ENCODE results near the gene PDE4B. TPM values are rescaled to one million over a fixed set of nuclear protein-coding genes. Genes with fewer than 3 reads are reported as not detected.
"Not testable (repeated sequence)": the region's sequence is repeated elsewhere in the genome, so short reads cannot be mapped to it uniquely, and the experiment has no call there.

PDE4B gene
- total RNA-seq, 2 donors from 2014 or later = 23.6 to 53.9 TPM

DNA sequence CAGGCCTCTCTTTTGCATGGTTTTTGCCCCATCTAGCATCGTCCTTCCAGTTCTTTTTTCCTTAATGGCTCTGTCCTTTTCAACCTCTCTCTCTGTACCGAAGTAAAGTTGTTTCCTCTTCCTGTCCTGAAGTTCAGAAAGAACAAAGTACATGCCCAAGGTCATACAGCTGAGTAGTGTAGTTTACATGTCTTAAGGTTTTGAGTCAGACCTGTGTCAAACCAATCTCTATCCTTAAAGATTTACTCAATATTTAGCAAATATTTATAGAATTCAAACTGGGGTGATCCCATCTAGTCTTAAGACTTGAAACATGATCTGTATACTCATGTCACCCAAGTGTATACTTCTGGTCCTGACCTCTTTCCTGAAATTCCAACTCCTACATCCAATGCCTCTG, 622.6 kb downstream of the PDE4B start:
- H3K9me3 Mint-ChIP-seq = peaks cover 21 to 32% of the 10 kb centered on the region in 2 donors
- H3K4me1 Mint-ChIP-seq (ENCODE audit: low read depth) = peaks cover 42% of the 10 kb centered on the region
- DNase-seq (no peak), ATAC-seq (replicated peaks in 1 of 2) (no peak)
- H3K4me3 Mint-ChIP-seq = no peak overlapping the region
- H3K27me3 Mint-ChIP-seq (ENCODE audit: low read depth) = no peaks in the 10 kb centered on the region
- H3K27ac Mint-ChIP-seq = no peak overlapping the region
- H3K36me3 Mint-ChIP-seq (ENCODE audit: insufficient read depth in 2 of 2) = peaks cover 22% of the 10 kb centered on the region in 2 donors

GRCh38 chr1:66415866-66416265, 623.2 kb downstream of the PDE4B start:
- no peak overlapping the region for H3K4me3 Mint-ChIP-seq
- no peaks in the 10 kb centered on the region for H3K27me3 Mint-ChIP-seq (ENCODE audit: low read depth)
- no peak overlapping the region for H3K27ac Mint-ChIP-seq
- DNase-seq (no peak), ATAC-seq (replicated peaks in 1 of 2) (no peak)
- H3K36me3 Mint-ChIP-seq (ENCODE audit: insufficient read depth in 2 of 2) = peaks cover 19 to 22% of the 10 kb centered on the region in 2 donors
- peaks cover 38% of the 10 kb centered on the region for H3K4me1 Mint-ChIP-seq (ENCODE audit: low read depth)
- peaks cover 20 to 30% of the 10 kb centered on the region in 2 donors for H3K9me3 Mint-ChIP-seq

DNA sequence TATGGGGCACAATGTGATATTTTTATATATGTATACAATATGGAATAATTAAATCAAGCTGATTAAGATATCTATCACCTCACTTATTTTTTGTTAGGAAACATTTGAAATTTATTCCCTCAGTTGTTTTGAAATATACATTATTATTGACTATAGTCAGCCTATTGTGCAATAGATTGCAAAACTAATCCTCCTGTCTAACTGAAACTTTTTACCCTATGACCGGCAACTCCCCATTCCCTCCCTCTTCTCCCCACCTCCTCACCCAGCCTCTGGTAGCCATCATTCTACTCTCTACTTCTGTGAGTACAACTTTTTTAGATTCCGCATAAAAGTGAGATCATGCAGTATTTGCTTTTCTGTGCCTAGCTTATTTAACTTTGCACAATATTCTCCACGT, 623.6 kb downstream of the PDE4B start:
- Mint-ChIP-seq H3K4me3 (no peak overlapping the region), H3K36me3 (ENCODE audit: insufficient read depth in 2 of 2) (peaks cover 15 to 22% of the 10 kb centered on the region in 2 donors), H3K9me3 (peaks cover 17 to 30% of the 10 kb centered on the region in 2 donors), H3K27ac (no peak overlapping the region), H3K27me3 (ENCODE audit: low read depth) (no peaks in the 10 kb centered on the region), H3K4me1 (ENCODE audit: low read depth) (peaks cover 34% of the 10 kb centered on the region)
- no peak for ATAC-seq (replicated peaks in 1 of 2)
- no peak for DNase-seq

DNA sequence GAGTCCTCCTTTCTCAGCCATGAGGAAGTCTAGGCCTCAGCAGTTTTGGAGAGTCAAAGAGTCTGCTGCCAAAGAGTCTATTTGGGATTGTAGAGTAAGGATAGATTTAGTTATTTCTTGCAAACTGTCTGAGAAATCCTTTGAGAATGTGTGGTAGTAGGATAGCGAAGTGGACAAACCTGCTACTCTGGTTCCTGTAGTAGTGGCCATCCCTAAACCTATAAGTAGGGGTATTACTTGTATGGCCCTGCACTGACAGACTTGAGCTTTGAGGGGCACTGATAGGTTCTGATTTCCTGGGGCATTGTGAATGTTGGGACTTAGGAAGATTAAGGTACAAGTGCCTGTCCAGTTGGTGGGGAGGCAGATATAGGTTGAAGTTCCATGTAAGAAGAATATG, 625.3 kb downstream of the PDE4B start:
- Mint-ChIP-seq H3K4me3 (no peak overlapping the region), H3K9me3 (peaks cover 16 to 24% of the 10 kb centered on the region in 2 donors), H3K27me3 (ENCODE audit: low read depth) (no peaks in the 10 kb centered on the region), H3K36me3 (ENCODE audit: insufficient read depth in 2 of 2) (peaks cover 13 to 22% of the 10 kb centered on the region in 2 donors), H3K27ac (no peak overlapping the region), H3K4me1 (ENCODE audit: low read depth) (peaks cover 24% of the 10 kb centered on the region)
- ATAC-seq (replicated peaks in 1 of 2) (no peak), DNase-seq (no peak)

GRCh38 chr1:66420171-66420570, 627.5 kb downstream of the PDE4B start:
- not testable (repeated sequence) for H3K27ac Mint-ChIP-seq; H3K27me3 Mint-ChIP-seq (ENCODE audit: low read depth); H3K4me3 Mint-ChIP-seq; ATAC-seq (replicated peaks in 1 of 2); H3K4me1 Mint-ChIP-seq (ENCODE audit: low read depth); DNase-seq
- Mint-ChIP-seq H3K36me3 (ENCODE audit: insufficient read depth in 2 of 2) (peaks cover 13 to 22% of the 10 kb centered on the region in 2 donors), H3K9me3 (peaks cover 16 to 24% of the 10 kb centered on the region in 2 donors)

DNA sequence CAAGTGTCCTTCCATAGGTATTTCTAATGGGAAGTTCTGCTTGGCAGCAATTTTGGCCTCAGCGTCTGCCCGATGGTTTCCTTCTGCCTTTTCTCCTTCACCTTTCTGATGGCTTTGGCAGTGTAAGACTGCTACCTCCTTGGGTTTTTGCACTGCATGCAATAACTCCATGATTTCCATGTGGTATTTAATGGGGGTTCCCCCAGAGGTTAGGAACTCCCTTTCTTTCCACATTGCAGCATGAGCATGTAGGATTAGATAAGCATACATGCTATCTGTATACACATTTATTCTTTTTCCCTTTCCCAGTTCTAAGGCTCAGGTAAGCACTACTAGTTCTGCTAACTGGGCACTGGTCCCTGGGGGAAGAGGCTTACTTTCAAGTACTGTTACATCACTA, 628.2 kb downstream of the PDE4B start:
- not testable (repeated sequence) for ATAC-seq (replicated peaks in 1 of 2); H3K27me3 Mint-ChIP-seq (ENCODE audit: low read depth); H3K4me3 Mint-ChIP-seq; DNase-seq; H3K27ac Mint-ChIP-seq; H3K4me1 Mint-ChIP-seq (ENCODE audit: low read depth)
- H3K9me3 Mint-ChIP-seq = peaks cover 16 to 20% of the 10 kb centered on the region in 2 donors
- H3K36me3 Mint-ChIP-seq (ENCODE audit: insufficient read depth in 2 of 2) = peaks cover 13 to 22% of the 10 kb centered on the region in 2 donors

GRCh38 chr1:66422804-66423203, 630.1 kb downstream of the PDE4B start:
- DNase-seq (no peak), ATAC-seq (replicated peaks in 1 of 2) (no peak)
- no peak overlapping the region for H3K27ac Mint-ChIP-seq
- peaks cover 11% of the 10 kb centered on the region for H3K4me1 Mint-ChIP-seq (ENCODE audit: low read depth)
- H3K9me3 Mint-ChIP-seq = peaks cover 17 to 18% of the 10 kb centered on the region in 2 donors
- no peak overlapping the region for H3K4me3 Mint-ChIP-seq
- no peaks in the 10 kb centered on the region for H3K27me3 Mint-ChIP-seq (ENCODE audit: low read depth)
- peaks cover 16 to 19% of the 10 kb centered on the region in 2 donors for H3K36me3 Mint-ChIP-seq (ENCODE audit: insufficient read depth in 2 of 2)

All from activated T-cell treated with anti-CD3 and anti-CD28 coated beads, Interleukin-2, amount 50 U/mL, for 72 hours (primary cell).